BLaER1 treated with 17β-estradiol and CSF1 and Interleukin-3, amounts not matched to agents 10 nM and 100 nM (cell line): Measurements from ENCODE around the gene LEP.

Source experiments
- H3K27ac ChIP-seq, 11 experiments: shearing (Covaris generic); formaldehyde crosslinking; 2 replicates each; pipeline ENCODE4 v1.8.1; 2022
- H3K27me3 ChIP-seq, 11 experiments: shearing (Covaris generic); formaldehyde crosslinking; 2 replicates each; pipeline ENCODE4 v1.8.1; 2022
- H3K36me3 ChIP-seq, 11 experiments: shearing (Covaris generic); formaldehyde crosslinking; 2 replicates each; pipeline ENCODE4 v1.8.1; 2022
- H3K4me1 ChIP-seq, 10 experiments: shearing (Covaris generic); formaldehyde crosslinking; 2 replicates each; pipeline ENCODE4 v1.8.1; 2022
- H3K4me2 ChIP-seq, 11 experiments: shearing (Covaris generic); formaldehyde crosslinking; 2 replicates each; pipeline ENCODE4 v1.8.1; 2022
- H3K4me3 ChIP-seq, 10 experiments: shearing (Covaris generic); formaldehyde crosslinking; 2 replicates each; pipeline ENCODE4 v1.8.1; 2022
- H3K9ac ChIP-seq, 11 experiments: shearing (Covaris generic); formaldehyde crosslinking; 2 replicates each; pipeline ENCODE4 v1.8.1; 2022
- H3K9me3 ChIP-seq, 11 experiments: shearing (Covaris generic); formaldehyde crosslinking; replicated peaks in 1 of 11; 2 replicates each; pipeline ENCODE4 v1.8.1; 2022
- H4K20me1 ChIP-seq, 11 experiments: shearing (Covaris generic); formaldehyde crosslinking; 2 replicates each; pipeline ENCODE4 v1.8.1; 2022
- Cebpa-rat ChIP-seq, 11 experiments: shearing (Covaris generic); IDR thresholded peaks; 2 replicates each; pipeline ENCODE4 v1.8.1; 2022

Gene LEP

DNA sequence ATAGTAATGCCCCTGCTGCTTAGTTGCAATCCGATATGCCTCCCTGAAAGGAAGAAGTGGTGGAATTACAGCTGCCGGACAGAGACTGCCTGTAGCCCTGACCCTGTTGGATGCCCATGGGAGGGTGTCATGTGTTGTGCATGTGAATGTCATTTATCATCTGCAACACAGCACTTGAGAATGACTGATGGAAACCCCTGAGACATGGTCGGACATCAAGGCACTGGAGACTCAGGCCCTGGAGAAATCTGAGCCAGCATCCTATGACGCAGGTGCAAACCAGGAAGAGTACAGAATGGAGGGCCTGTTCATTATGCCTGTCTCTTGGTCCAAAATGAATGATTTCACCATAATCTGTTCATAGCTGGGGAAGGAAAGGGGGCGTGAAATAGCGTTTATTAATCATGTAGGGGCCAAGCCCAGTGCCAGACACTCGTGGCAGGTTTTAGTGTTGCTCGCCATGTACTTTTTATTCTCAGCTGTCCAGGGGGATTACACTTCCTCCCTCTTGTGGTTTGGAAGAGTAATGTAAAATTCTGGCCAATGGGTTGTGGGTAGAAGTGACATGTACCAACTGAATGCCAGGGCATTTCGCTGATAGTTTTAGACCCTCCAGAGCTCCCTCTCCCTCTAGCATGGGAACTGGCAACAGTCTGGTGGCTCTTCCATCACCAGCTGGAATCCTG is 23.0 kb upstream of the LEP start:
- no peak for TF ChIP-seq Cebpa-rat (IDR thresholded peaks at IDR 0.05)
- H3K27me3 ChIP-seq: no peaks in the 10 kb centered on the region
- H3K4me2 ChIP-seq: peak overlapping the region in 7 of 11 experiments; percentile 13 to 39 (median 20); a peak in 9 of 22 replicates
- H3K4me3 ChIP-seq: no peak overlapping the region
- H3K27ac ChIP-seq: peak overlapping the region in 3 of 11 experiments; percentile 16 to 59 (median 22); a peak in 3 of 22 replicates
- H3K4me1 ChIP-seq: peaks cover 0 to 45% (median 20%) of the 10 kb centered on the region in 10 experiments; a peak in 15 of 20 replicates
- no peaks in the 10 kb centered on the region for H3K36me3 ChIP-seq
- H4K20me1 ChIP-seq: no peaks in the 10 kb centered on the region
- no peak overlapping the region for H3K9ac ChIP-seq
- H3K9me3 ChIP-seq: peaks cover 0 to 12% (median 5%) of the 10 kb centered on the region in 11 experiments; a peak in 7 of 22 replicates

DNA sequence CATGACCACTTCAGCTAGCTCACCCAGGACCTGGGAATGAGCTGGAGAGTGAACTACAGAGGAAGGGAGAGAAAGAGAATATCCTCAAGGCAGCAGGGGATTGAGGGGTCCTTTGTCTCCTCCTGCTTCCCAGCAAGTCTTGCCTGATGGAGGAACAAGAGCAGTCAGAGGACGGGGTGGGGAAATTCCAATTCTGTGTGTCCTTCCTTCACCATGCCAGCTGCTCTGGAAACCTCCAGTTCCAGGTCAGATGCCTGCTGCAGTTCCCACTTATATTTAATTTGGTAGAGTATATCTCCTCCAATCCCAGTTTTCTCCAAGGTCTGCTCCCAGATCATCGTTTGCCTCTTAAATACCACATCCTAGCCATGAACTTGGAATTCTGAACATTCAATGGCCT is 21.4 kb upstream of the LEP start:
- TF ChIP-seq Cebpa-rat (IDR thresholded peaks at IDR 0.05): no peak

DNA sequence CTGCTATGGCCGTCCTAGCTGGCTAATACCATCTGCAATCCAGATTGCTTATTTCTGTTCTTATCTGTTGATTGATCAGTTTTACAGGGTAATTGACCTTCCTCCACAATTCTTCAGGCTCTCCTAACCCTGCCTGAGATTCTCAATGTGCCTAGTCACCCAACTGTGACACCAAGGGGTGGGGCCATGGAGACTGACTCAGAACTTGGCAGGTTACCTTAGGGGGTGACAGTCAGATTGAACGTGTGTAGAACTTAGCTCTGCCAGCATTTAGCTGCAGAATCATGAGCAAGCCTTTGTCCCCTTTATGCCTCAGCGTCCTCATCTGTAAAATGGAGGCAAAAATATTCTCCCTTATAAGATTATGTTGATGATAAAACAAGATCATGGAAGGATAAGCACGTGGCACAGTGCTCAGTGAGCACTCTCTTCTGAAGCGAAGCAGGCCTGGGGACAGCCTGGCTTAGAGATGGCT is 19.1 kb upstream of the LEP start:
- Histone ChIP-seq H3K9me3 (peaks cover 0 to 4% (median 0%) of the 10 kb centered on the region in 11 experiments; a peak in 6 of 22 replicates), H3K36me3 (no peaks in the 10 kb centered on the region), H3K27ac (peak overlapping the region in 2 of 11 experiments; percentile 8 to 35; a peak in 2 of 22 replicates), H3K4me2 (peak overlapping the region in 6 of 11 experiments; percentile 3 to 45 (median 38); a peak in 8 of 22 replicates), H3K4me3 (no peak overlapping the region), H3K27me3 (no peaks in the 10 kb centered on the region), H4K20me1 (no peaks in the 10 kb centered on the region), H3K9ac (no peak overlapping the region), H3K4me1 (peaks cover 0 to 45% (median 22%) of the 10 kb centered on the region in 10 experiments; a peak in 15 of 20 replicates)
- TF ChIP-seq Cebpa-rat (IDR thresholded peaks at IDR 0.05): no peak

More for the DNA sequence above, 21.4 kb upstream of the LEP start:
- Histone ChIP-seq H3K4me3 (no peak overlapping the region), H4K20me1 (no peaks in the 10 kb centered on the region), H3K9ac (no peak overlapping the region), H3K27me3 (no peaks in the 10 kb centered on the region), H3K27ac (no peak overlapping the region), H3K9me3 (peaks cover 0 to 12% (median 5%) of the 10 kb centered on the region in 11 experiments; a peak in 7 of 22 replicates), H3K4me2 (peak overlapping the region in 1 of 11 experiments; percentile 18; a peak in 2 of 22 replicates), H3K36me3 (no peaks in the 10 kb centered on the region), H3K4me1 (peaks cover 0 to 48% (median 22%) of the 10 kb centered on the region in 10 experiments; a peak in 15 of 20 replicates)

- Histone ChIP-seq H4K20me1 (no peaks in the 10 kb centered on the region), H3K27me3 (no peaks in the 10 kb centered on the region), H3K9me3 (no peaks in the 10 kb centered on the region), H3K27ac (no peak overlapping the region), H3K9ac (no peak overlapping the region), H3K36me3 (no peaks in the 10 kb centered on the region), H3K4me2 (no peak overlapping the region), H3K4me3 (no peak overlapping the region), H3K4me1 (peaks cover 0 to 42% (median 14%) of the 10 kb centered on the region in 10 experiments; a peak in 13 of 20 replicates)
- no peak for TF ChIP-seq Cebpa-rat (IDR thresholded peaks at IDR 0.05)
Observed at GRCh38 chr7:128226132-128226980, 14.7 kb upstream of the LEP start.

GRCh38 chr7:128227271-128227670 is 13.8 kb upstream of the LEP start:
- no peak for TF ChIP-seq Cebpa-rat (IDR thresholded peaks at IDR 0.05)
- no peak overlapping the region for H3K9ac ChIP-seq

GRCh38 chr7:128231021-128231420 is 10.1 kb upstream of the LEP start:
- Histone ChIP-seq H3K9ac (no peak overlapping the region), H3K4me1 (peaks cover 0 to 47% (median 8%) of the 10 kb centered on the region in 10 experiments; a peak in 13 of 20 replicates), H3K4me2 (no peak overlapping the region), H3K27ac (no peak overlapping the region), H3K36me3 (no peaks in the 10 kb centered on the region), H3K4me3 (no peak overlapping the region), H4K20me1 (no peaks in the 10 kb centered on the region), H3K9me3 (no peaks in the 10 kb centered on the region), H3K27me3 (no peaks in the 10 kb centered on the region)
- TF ChIP-seq Cebpa-rat (IDR thresholded peaks at IDR 0.05): no peak

More at GRCh38 chr7:128227271-128227670, 13.8 kb upstream of the LEP start:
- no peaks in the 10 kb centered on the region for H4K20me1 ChIP-seq
- peak overlapping the region in 4 of 11 experiments; percentile 25 to 63 (median 45); a peak in 5 of 22 replicates for H3K4me2 ChIP-seq
- H3K27ac ChIP-seq: no peak overlapping the region; a peak in 1 of 22 replicates
- no peaks in the 10 kb centered on the region for H3K36me3 ChIP-seq
- H3K4me3 ChIP-seq: no peak overlapping the region
- H3K9me3 ChIP-seq: no peaks in the 10 kb centered on the region
- peaks cover 0 to 33% (median 9%) of the 10 kb centered on the region in 10 experiments; a peak in 13 of 20 replicates for H3K4me1 ChIP-seq
- H3K27me3 ChIP-seq: no peaks in the 10 kb centered on the region

DNA sequence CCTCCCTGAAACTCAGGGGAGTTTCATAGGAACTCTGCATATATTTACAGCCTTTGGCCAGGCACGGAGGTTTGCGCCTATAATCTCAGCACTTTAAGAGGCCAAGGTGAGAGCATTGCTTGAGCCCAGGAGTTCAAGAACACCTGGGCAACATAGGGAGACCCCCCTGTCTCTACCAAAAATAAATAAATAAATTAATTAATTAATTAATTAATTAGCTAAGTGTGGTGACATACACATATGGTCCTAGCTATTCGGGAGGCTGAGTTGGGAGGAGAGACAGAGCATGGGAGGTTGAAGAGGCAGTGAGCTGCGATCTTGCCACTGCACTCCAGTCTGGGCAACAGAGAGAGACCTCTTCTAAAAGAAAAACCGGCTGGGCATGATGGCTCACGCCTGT is 9.4 kb upstream of the LEP start:
- Histone ChIP-seq H3K4me1 (peaks cover under 1 to 53% (median 14%) of the 10 kb centered on the region in 10 experiments; a peak in 15 of 20 replicates), H3K9me3 (no peaks in the 10 kb centered on the region; a peak in 1 of 22 replicates), H3K4me2 (no peak overlapping the region), H3K27me3 (no peaks in the 10 kb centered on the region), H3K4me3 (no peak overlapping the region), H3K27ac (no peak overlapping the region), H4K20me1 (no peaks in the 10 kb centered on the region), H3K36me3 (no peaks in the 10 kb centered on the region), H3K9ac (no peak overlapping the region)
- no peak for TF ChIP-seq Cebpa-rat (IDR thresholded peaks at IDR 0.05)

DNA sequence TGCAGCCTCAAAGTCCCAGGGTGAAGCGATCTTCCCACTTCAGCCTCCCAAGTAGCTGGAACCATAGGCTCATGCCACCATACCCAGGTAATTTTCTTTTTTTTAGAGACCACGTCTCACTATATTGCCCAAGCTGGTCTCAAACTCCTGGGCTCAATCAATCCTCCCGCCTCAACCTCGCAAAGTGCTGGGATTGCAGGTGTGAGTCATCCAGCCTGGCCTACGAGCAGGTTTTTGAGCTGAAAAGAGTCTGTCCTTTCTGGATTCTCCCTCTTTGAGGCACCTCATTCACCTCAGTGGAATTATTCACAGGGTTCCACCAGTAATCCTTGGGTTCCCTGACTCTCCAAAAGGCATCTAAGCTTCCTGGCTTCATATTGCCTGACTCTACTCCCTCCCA is 7.6 kb upstream of the LEP start:
- H3K4me1 ChIP-seq: peaks cover 8 to 51% (median 27%) of the 10 kb centered on the region in 10 experiments; a peak in 16 of 20 replicates
- H3K4me2 ChIP-seq: no peak overlapping the region; a peak in 1 of 22 replicates
- no peak for TF ChIP-seq Cebpa-rat (IDR thresholded peaks at IDR 0.05)
- no peak overlapping the region for H3K4me3 ChIP-seq
- H3K36me3 ChIP-seq: peaks cover 0 to 6% (median 0%) of the 10 kb centered on the region in 11 experiments; a peak in 3 of 22 replicates
- no peaks in the 10 kb centered on the region for H3K27me3 ChIP-seq
- no peaks in the 10 kb centered on the region for H4K20me1 ChIP-seq
- H3K9me3 ChIP-seq: peaks cover 8 to 16% (median 9%) of the 10 kb centered on the region in 11 experiments
- no peak overlapping the region for H3K27ac ChIP-seq
- H3K9ac ChIP-seq: no peak overlapping the region
